ENCODE results near the gene NRXN2. TPM values are rescaled to one million over a fixed set of nuclear protein-coding genes. Genes with fewer than 3 reads are reported as not detected.

NRXN2 gene
- total RNA-seq, 1 donor from 2014 or later: 10.0 TPM

DNA sequence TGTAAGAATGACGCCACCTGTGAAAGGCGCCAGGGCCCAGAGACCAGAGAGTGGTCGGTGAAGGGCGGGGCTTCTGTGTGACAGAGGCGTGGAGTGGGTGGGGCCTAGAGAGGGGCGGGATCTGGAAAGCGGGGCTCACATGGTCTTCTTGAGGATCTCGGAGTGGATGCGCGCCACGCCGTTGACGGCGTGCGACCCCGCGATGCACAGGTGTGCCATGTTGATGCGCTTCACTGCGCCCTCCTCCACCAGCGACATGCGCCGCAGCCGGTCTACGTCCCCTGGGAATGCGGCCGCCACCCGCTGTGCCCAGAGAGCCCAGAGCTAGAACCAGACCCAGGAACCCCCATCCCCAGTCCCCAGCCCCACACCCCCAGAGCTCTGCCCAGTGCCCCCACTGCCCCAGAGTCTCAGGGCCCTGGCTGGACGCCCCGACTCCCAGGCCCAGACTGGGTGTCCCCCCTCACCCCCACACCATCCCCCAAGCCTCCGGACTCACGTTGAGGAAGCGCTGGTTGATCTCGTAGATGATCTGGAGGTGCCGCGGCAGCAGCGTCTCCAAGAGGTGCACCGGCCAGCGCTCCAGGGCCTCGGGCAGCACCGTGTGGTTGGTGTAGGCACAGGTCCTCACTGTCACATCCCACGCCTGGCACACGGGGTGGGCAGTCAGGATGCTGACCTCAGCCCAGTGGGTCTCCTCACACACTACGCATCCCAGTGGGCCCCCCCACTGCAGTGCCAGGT lies 30.6 kb upstream of the NRXN2 start:
- H3K36me3 Mint-ChIP-seq (ENCODE audit: low read depth): no peaks in the 10 kb centered on the region
- DNase-seq (ENCODE audit: low read depth, low spot score): no peak
- no peak overlapping the region for H3K27ac Mint-ChIP-seq (ENCODE audit: unreplicated experiment)
- H3K27me3 Mint-ChIP-seq (ENCODE audit: low read depth): peaks cover 2% of the 10 kb centered on the region
- TF ChIP-seq, protein P1, sequence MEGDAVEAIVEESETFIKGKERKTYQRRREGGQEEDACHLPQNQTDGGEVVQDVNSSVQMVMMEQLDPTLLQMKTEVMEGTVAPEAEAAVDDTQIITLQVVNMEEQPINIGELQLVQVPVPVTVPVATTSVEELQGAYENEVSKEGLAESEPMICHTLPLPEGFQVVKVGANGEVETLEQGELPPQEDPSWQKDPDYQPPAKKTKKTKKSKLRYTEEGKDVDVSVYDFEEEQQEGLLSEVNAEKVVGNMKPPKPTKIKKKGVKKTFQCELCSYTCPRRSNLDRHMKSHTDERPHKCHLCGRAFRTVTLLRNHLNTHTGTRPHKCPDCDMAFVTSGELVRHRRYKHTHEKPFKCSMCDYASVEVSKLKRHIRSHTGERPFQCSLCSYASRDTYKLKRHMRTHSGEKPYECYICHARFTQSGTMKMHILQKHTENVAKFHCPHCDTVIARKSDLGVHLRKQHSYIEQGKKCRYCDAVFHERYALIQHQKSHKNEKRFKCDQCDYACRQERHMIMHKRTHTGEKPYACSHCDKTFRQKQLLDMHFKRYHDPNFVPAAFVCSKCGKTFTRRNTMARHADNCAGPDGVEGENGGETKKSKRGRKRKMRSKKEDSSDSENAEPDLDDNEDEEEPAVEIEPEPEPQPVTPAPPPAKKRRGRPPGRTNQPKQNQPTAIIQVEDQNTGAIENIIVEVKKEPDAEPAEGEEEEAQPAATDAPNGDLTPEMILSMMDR (conservative IDR thresholded peaks at IDR 0.05): no peak
- H3K4me3 Mint-ChIP-seq: no peak overlapping the region
- H3K9me3 Mint-ChIP-seq: no peaks in the 10 kb centered on the region
- H3K4me1 Mint-ChIP-seq: peaks cover 5% of the 10 kb centered on the region

DNA sequence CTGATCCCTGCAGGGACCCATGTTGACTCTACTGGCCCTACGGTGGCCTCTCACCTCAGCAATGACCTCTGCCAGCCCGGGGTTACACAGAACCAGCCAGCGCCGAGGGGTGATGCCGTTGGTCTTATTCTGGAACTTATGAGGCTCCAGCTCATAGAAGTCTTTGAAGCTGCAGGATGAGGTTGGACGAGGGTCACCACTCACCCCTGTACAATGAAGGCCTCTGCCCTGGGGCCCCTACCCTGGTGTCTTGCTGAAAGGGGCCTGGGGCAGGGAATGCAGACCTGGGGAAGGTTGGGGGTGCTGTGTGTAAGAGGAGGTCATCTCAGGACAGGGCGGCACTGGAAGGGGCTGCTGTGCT lies 30.0 kb upstream of the NRXN2 start:
- H3K36me3 Mint-ChIP-seq (ENCODE audit: low read depth): no peaks in the 10 kb centered on the region
- TF ChIP-seq, protein P1 (conservative IDR thresholded peaks at IDR 0.05): no peak
- DNase-seq (ENCODE audit: low read depth, low spot score): no peak
- H3K9me3 Mint-ChIP-seq: no peaks in the 10 kb centered on the region
- H3K4me1 Mint-ChIP-seq: peaks cover 5% of the 10 kb centered on the region
- no peak overlapping the region for H3K4me3 Mint-ChIP-seq
- H3K27ac Mint-ChIP-seq (ENCODE audit: unreplicated experiment): no peak overlapping the region
- H3K27me3 Mint-ChIP-seq (ENCODE audit: low read depth): peaks cover 5% of the 10 kb centered on the region

DNA sequence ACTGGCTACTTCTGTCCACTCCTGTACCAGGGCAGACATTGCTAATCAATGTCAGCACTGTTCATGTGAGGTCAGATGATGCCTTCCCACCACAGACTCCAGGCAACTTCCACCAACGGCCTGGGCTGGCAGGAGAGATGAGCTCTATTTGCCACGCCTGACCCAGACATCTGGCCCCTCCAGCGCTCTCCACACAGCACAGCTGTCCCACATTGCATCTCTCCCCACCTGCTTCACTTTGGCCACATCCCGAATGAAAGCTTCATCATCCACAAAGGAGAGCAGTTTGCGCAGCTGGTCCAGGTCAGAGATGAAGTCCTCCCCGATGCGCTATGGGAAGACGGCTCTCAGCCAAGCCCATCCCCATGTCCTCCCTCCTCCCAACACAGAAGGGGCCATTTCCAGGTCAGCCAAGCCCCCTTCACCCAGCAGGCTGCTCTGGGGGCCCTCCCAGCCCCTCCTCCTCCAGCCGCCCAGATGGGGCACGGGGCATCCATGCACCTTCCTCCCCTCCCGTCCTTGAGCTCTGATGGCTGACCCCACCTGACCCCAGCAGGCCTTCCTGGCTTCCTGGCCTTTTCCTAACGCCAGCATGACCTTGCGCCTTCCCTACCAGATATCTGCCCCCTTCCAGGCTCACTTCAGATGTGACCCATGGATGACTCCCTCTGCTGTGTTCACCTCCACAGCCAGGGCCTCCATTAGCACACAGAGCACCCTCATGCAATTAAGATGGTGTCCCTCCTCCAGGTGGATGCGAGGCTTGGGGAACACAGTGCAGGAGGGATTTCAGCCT lies 29.4 kb upstream of the NRXN2 start:
- no peak for DNase-seq (ENCODE audit: low read depth, low spot score)
- TF ChIP-seq, protein P1 (conservative IDR thresholded peaks at IDR 0.05): no peak
- H3K36me3 Mint-ChIP-seq (ENCODE audit: low read depth): no peaks in the 10 kb centered on the region
- no peaks in the 10 kb centered on the region for H3K9me3 Mint-ChIP-seq
- H3K27me3 Mint-ChIP-seq (ENCODE audit: low read depth): peaks cover 4% of the 10 kb centered on the region
- H3K4me3 Mint-ChIP-seq: no peak overlapping the region
- H3K4me1 Mint-ChIP-seq: peaks cover 5% of the 10 kb centered on the region
- no peak overlapping the region for H3K27ac Mint-ChIP-seq (ENCODE audit: unreplicated experiment)

DNA sequence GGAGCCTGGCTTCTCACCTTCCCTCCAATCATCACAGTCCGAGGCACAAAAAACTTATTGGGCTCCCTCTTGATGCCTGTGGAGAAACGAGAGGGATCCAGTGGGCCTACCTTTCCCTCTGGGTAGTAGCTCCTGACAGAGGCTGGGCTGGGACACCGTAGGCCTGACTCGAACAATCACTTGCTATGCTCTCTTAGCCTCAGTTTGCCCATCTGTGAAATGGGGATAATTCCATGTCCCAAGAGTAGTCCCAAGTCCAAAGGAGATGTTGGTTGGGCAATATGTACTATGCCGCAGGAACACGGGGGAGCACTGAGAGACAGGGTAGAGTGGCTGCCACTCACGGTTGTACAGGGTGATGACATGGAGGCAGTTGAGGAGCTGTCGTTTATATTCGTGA lies 28.6 kb upstream of the NRXN2 start:
- H3K36me3 Mint-ChIP-seq (ENCODE audit: low read depth): no peaks in the 10 kb centered on the region
- no peak for DNase-seq (ENCODE audit: low read depth, low spot score)
- TF ChIP-seq, protein P1 (conservative IDR thresholded peaks at IDR 0.05): no peak
- H3K4me3 Mint-ChIP-seq: no peak overlapping the region
- H3K4me1 Mint-ChIP-seq: peaks cover 5% of the 10 kb centered on the region
- peaks cover 7% of the 10 kb centered on the region for H3K27me3 Mint-ChIP-seq (ENCODE audit: low read depth)
- no peaks in the 10 kb centered on the region for H3K9me3 Mint-ChIP-seq
- no peak overlapping the region for H3K27ac Mint-ChIP-seq (ENCODE audit: unreplicated experiment)

DNA sequence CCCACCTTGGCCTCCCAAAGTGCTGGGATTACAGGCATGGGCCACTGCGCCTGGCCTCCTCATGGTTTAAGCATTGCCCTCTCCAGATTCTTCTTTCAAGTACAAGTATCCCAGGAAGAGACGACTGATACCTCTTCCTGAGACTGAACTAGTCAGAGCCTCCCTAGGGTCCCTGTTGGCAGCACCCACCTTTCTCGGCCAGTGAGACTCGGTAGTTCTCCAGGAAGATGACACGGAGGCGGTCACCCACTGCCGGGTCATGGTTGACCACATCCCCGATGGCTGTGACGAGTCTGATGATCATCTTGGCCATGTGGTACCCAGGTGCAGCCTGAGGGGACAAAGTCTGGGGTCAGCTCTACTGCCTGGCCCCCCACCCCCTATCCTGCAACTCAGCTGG lies 28.1 kb upstream of the NRXN2 start:
- H3K4me1 Mint-ChIP-seq: peaks cover 5% of the 10 kb centered on the region
- TF ChIP-seq, protein P1 (conservative IDR thresholded peaks at IDR 0.05): no peak
- no peak for DNase-seq (ENCODE audit: low read depth, low spot score)

More for the DNA sequence above, 28.1 kb upstream of the NRXN2 start:
- H3K27ac Mint-ChIP-seq (ENCODE audit: unreplicated experiment): no peak overlapping the region
- H3K27me3 Mint-ChIP-seq (ENCODE audit: low read depth): peaks cover 11% of the 10 kb centered on the region
- H3K36me3 Mint-ChIP-seq (ENCODE audit: low read depth): no peaks in the 10 kb centered on the region
- H3K4me3 Mint-ChIP-seq: no peak overlapping the region
- no peaks in the 10 kb centered on the region for H3K9me3 Mint-ChIP-seq
